EL (cell line): ENCODE data around the gene HMGXB3.

Experiments used
- DNase-seq: peaks from one replicate; pipeline ENCODE4 v3.0.0-alpha.2; 2016

The HMGXB3 gene, protein sequence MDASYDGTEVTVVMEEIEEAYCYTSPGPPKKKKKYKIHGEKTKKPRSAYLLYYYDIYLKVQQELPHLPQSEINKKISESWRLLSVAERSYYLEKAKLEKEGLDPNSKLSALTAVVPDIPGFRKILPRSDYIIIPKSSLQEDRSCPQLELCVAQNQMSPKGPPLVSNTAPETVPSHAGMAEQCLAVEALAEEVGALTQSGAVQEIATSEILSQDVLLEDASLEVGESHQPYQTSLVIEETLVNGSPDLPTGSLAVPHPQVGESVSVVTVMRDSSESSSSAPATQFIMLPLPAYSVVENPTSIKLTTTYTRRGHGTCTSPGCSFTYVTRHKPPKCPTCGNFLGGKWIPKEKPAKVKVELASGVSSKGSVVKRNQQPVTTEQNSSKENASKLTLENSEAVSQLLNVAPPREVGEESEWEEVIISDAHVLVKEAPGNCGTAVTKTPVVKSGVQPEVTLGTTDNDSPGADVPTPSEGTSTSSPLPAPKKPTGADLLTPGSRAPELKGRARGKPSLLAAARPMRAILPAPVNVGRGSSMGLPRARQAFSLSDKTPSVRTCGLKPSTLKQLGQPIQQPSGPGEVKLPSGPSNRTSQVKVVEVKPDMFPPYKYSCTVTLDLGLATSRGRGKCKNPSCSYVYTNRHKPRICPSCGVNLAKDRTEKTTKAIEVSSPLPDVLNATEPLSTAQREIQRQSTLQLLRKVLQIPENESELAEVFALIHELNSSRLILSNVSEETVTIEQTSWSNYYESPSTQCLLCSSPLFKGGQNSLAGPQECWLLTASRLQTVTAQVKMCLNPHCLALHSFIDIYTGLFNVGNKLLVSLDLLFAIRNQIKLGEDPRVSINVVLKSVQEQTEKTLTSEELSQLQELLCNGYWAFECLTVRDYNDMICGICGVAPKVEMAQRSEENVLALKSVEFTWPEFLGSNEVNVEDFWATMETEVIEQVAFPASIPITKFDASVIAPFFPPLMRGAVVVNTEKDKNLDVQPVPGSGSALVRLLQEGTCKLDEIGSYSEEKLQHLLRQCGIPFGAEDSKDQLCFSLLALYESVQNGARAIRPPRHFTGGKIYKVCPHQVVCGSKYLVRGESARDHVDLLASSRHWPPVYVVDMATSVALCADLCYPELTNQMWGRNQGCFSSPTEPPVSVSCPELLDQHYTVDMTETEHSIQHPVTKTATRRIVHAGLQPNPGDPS (N-terminal part only)

DNA sequence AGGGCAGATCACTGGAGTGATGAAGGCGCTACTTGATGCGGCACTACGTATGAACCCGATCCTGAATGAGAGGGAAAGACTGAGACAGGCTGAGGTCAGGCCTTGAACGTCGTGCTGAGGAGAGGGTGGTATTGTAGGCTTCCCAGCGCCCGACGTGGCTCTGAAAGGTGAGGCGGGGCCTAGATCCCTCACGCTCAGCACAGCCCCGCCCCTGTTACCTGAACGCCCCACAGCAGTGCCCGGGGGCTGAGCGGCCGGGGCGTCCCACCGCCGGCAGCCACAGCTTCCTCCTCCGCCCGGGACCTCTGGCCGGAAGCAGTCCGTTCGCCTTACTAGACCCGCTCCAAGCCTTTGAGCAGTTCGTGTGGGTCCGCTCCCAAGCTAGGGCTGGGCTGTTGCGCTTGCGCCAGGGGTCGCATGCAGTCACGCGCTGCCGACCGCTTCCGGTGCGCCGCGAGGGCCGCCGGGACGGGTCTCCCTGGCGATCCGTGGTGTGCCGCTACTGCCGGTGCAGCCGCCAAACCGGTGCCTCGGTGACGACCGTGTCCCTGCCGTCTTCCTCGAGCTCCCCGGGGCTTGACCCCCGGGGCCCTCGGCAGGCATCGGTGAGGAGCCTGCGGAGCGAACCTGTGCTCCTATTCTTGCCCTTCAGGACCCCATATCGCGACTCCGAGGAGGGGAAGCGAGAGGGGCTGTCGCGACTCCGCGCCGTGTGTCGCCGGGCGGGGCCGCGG, at the start of gene HMGXB3, which contains the start of gene TIGD6:
Gene HMGXB3 (plus strand): TSS at position 484 of the 734 bp plus-strand sequence. CDS start 4,114 bp downstream, outside the sequence.
Gene TIGD6 (minus strand): TSS at position 399 of the 734 bp plus-strand sequence. CDS start 4,306 bp downstream, outside the sequence.
- DNase-seq, result peak; percentile 96

DNA sequence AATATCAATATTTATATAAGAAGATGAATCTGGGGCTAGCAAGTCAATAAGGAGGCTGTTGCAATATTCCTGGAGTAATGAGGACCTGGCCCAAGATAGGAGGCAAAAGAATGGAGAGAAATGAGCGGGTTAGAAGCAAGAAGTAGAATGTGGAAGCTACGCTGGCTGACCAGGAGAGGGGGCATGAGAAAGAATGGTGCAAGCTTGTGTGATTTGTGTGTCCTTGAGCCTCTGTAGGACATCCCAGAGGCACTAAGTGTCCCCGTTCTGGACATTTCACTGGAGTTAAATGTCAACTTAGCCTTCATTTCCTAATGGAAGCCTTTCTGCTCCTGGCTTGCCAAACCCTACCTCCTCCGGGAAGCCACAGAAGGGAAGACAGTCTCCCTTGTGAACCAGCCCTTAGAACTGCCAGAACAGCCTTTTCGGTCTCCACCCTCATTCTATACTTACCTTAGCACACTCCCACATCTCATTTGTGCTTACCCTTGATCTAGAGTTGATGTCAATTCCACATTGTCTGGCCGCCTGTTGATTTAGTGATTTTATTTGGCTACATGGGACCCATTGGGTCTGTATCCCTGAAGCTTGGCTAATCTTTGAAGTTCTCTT, 49.3 kb upstream of the HMGXB3 start:
- DNase-seq, result no peak

DNA sequence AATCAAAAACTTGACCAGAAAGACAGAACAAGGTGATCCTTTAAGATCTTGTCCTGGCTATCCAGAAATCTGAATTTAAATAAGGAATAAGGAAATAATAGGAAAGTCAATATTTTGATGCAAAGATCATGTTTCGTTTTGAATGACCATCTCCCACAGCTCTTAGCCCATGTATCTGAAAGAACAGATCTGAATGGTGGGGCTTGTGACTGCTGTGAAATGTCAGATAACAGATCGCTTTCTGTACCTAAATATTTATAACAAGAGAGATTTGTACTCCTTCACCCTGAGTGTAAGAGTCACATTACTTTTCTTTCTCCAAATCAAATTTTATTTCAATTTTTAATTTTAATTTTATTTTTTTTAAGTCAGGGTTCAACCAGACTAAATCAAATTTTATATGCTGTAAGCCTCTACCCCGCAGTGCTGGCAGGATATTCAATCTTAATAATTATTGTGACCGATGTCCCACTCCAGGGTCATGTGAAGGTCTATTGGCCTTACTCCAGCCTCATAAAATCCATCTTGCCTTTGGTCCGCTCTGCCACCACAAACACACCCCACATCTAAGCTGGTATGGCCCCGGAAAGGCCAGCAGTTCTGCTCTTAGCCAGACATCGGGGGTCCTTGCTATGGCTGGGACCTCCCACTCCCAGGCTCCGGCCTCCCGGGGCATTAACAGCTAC, 47.0 kb upstream of the HMGXB3 start:
- DNase-seq, result no peak

DNA sequence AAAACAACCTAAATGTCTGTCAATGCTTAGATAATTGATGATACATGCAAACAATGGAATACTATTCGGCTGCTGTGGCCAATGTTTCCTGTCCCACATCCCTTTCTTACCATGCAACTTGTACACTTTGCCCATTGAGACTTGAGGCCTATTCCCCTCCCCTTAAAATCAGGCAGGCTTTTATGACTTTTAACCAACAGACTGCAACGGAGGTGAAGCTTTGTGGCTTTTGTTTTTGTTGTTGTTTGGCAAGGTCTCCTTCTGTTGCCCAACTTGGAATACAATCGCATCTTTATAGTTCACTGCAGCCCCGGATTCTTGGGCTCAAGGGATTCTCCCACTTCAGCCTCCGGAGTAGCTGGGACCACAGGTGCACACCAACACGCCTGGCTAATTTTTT, 45.7 kb upstream of the HMGXB3 start:
- DNase-seq, result no peak

DNA sequence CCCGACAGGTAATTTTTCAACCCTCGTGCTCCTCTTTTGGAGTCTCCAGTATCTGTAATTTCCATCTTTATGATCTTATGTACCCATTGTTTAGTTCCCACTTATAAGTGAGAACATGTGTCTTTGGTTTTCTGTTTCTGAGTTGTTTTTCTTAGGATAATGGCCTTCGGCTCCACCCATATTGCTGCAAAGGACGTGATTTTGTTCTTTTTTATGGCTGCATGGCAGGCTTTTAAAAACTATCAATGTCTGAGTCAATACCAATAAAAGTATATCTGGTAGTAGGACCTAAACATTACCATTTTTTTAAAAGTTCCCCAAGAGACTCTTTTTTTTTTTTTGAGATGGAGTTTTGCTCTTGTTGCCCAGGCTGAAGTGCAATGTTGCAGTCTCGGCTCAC, 43.9 kb upstream of the HMGXB3 start:
- DNase-seq, result peak; percentile 31

DNA sequence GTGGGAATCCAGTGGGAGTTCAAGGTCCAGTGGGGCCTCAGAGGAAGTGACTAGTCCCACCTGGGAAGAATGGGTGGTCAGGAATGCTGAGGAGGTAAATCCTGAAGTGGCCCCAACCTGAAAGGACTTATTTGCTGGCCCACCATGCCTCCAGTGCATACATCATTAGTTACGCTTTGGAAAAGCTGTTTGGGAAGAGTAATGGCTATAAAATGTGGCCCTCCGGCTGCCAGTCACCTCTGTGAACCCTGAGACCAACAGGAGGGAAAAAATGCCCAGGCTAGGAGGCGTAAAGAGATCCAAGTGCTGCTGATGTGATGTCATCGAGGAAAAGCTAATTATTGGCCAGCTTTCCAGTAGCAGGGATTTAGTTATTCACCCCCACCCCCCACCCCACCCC, 42.7 kb upstream of the HMGXB3 start:
- DNase-seq, result peak; percentile 90

DNA sequence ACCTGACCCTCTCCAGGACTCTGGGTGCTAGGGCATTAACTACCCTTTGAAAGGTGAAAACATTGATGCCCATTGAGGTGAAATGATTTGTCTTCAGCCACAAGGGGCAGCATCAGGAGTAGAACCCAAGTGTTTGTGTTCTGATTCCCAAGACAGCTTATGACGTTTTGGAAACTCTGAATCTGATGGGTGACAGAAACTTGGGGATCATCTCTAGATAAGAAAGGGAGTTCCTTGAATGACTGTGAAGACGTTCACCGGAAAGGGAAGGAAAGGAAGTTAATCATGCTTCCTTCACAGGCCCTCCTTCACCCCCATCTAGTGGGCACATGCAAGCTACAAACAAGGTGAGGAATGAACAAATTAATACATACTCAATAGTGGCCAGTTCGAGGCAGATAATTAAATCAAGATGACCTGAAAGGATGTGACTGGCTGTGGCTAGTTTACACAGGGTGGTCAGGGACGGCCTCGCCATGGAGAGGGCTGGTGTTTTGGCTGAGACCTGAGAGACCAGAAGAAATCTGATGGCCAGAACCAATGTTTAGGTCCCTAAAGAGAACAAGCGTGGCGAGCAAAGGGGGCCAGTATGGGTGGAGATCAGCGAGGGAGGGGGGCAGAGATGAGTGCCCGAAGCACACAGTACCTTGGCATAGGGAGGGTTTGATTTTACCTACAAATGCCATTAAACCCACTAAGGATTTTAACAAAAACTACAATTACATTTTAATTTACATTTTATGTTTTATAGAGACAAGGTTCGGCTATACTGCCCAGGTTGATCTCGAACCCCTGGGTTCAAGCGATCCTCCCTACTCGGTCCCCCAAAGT, 40.9 kb upstream of the HMGXB3 start:
- DNase-seq, result peak; percentile 60

DNA sequence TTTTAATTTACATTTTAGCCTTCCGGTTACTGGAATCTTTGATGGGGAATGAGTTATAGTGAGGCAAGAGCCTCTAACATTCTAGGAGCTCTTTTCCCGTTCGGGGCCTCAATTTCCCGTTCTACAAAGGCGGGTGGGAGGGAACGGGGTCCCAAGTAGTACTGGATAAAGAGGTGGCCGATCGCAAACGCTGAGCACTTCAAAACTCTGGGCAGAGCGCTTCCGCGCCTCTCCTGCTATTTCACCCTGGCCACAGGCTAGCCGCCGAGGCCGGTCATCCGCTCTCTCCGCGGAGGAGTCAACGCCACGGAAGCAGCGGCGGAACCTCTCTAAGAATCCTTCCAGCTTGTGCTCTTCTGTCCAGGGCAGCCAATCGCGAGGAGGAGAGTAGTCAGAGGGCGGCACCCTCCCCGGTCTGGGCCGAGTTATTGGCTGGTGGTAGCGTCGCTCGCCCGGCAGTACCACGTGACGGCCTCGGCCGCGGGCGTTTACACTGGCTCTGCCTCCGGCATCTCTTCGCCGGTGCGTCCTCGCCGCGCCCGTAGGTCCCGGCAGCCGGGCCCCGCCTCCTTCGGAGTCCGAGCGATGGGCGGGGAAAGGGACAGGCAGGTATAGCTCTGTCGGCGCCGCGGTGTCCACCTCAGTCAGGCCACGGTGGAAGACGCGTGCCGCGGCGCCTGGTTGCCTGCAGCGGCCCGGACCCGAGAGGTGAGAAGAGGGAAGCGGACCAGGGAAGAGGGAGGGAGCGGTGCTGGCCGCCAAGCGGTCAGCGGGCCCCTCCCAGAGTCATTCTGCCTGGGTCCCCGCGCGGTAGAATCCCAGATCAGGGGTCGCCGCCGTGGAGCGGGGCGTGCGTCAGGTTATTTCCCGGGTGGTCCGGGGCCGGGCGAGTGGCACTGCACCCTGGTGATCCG, 40.0 kb upstream of the HMGXB3 start, which contains the start of gene SLC26A2:
Gene SLC26A2 (plus strand): TSS at position 487 of the 914 bp plus-strand sequence. CDS start 16,895 bp downstream, outside the sequence.
- DNase-seq, result peak; percentile 98

DNA sequence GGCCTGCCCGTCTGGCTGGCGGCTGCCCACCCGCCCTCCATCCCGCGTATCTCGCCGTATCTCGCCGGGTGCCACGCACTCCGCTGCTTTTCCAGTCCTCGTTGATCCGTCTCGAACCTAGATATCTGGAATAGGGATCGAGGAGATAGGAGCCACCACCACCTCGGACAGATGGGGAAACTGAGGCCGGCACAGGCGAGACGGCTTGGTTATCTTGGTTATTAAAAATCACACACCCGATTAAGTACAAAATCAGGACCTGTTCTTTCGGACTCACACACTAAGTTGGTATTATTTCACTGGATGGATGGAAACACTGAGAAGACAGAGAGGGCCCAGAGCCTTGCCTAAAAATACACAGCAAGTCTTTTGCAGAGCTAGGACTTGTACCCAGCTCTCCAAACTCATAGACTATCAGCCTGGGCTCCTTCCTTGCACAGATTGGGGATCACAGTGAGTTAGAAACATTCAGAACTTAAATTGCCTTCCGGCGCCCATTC, 39.3 kb upstream of the HMGXB3 start:
- no peak for DNase-seq

DNA sequence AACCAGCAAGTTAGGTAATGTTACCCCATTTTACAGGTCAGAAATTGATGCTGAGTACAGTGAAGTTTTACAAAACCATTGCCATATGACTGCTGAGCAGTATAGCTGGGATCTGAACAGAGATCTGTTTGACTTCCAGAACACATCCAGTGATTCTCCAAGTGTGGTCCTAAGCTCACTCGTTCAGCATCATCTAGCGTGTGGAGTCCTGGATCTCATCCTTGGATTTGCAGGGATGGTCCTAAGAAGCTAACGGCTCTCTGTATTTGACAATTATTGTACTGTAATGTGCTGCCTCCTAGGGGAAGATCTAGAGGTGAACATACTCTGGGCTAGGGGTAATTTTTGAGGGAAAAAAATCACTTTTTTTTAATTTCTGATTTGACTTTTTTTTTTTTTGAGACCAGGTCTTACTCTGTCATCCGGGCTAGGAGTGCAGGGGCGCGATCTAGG, 38.6 kb upstream of the HMGXB3 start:
- peak; percentile 51 for DNase-seq

DNA sequence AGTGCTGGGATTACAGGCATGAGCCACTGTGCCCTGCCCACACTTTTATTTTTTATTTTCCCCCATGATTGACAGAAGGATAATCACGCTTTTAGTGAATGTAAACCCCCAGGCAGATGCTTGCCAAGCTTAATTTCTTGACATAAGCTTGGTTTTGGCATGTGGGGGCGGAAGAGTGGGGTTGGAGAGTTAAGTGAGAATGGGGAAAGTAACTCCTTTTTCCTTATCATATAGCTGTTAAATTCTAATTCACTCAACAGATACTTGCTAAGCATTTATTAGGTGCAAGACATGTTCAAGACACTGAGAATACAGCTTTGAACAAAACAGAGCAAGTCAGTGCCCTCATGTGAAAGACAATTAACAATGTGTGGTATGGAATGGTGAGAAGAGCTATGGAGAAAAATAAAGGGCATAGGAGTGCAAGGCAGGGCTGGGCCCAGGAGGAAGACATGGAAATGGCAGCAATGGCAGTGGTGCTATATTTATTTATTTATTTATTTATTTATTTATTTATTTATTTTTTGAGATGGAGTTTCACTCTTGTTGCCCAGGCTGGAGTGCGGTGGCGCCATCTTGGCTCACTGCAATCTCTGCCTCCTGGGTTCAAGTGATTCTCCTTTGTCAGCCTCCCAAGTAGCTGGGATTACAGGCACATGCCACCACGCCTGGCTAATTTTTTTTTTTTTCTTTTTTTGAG, 37.8 kb upstream of the HMGXB3 start:
- no peak for DNase-seq

DNA sequence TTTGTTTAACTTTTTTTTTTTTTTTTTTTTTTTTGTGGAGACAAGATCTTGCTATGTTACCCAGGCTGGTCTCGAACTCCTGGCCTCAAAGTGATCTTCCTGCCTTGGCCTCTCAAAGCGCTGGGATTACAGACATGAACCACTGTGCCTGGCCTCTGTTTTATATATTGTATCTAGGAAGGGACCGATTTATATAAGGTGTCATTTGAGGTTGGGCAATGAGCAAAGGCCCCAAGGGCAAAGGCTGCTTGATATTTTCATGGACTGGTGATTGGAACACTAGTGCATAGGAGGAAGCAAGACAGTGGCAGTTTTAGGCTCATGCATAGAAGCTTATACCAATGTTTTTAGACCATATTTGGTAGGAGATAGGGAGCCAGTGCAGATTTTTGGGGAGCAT, 36.8 kb upstream of the HMGXB3 start:
- no peak for DNase-seq

DNA sequence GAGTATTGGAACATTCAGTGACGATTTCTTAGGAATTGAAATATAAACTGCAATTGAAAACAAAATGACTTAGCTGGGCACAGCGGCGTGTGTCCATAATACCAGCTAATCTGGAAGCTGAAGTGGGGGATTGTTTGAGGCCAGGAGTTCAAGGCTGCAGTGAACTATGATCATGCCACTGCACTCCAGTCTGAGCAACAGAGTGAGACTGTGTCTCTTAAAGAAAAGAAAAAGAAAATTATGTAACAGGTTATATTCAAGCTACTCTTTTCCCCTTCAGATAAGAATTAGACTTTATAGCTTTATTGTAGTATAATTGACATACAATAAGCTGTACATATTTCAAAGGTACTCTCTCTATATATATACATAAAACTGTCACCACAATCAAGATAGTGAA, 33.6 kb upstream of the HMGXB3 start:
- no peak for DNase-seq

DNA sequence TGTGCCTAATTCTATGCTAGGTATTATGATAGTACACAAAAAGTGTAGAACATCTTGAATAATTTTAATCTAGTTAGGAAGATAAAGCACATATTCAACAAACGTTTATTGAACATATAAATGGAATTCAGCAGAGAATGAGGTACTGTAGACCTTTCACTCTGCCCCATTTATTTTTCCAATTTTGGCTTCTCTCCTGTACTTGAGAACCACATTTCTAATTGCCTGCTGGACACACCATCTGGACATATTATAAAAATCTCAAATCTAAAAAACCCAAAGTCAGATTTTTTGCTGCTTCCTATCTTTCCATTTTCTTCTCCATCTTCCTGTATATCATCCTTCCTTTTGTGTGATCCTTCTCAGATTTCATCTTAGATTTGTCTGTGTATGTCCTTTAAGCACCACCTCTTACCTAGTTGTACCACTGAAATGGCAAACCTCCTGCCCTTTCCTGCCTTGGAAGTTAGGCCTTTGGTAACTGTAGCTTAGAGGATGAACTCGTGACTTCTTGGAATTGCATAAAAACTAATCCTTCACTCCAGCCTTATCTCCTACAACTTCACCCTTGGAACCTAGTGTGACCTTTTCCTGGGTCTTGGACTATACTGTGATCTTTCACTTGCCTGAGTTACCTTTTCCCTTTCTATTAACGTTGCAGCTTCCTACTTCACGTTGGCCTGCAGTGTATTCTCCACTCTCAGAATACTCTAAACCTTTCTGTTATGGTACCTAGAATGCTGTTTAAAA, 31.2 kb upstream of the HMGXB3 start:
- no peak for DNase-seq

DNA sequence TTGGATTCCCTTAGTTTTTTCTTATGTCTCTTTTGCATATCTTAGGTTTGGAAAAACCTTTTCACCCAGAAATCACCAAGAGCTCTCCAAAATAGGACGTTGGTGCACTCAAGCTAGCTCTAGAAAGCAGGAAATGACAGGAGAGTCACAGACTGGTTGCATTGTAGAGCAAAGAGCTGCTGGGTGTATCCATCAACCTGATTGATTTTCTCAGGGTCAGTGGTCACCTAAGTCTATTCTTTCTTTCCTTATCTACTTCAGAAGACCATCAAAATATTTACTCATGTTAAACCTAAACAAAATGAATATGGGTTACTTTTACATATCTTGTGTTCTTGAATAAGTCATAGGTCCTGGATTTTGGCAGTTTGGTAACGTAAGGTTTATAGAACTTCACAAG, 25.1 kb upstream of the HMGXB3 start:
- no peak for DNase-seq

DNA sequence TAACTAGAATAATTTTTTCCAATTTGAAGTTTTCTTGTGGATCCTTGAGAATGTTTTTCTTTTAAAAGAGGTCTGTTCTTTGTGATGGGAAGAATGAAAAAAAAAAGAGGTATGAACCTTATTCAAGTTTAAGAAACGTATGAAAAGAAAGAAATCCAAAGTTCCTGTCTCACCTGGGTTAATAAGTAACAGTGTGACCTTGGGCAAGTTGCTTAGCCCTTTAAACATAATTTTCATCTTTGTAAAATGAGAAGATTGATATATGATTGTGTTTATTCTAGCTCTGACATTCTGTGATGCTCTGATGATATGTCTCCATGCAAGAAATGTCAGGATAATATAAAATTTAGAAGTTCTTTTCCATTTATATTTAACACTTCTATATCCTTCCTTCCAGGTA, 20.6 kb upstream of the HMGXB3 start:
- DNase-seq, result no peak

DNA sequence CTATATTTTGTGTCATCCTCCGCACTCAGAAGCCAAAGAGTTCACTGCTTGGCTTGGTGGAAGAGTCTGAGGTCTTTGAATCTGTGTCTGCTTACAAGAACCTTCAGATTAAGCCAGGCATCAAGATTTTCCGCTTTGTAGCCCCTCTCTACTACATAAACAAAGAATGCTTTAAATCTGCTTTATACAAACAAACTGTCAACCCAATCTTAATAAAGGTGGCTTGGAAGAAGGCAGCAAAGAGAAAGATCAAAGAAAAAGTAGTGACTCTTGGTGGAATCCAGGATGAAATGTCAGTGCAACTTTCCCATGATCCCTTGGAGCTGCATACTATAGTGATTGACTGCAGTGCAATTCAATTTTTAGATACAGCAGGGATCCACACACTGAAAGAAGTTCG, 19.3 kb upstream of the HMGXB3 start:
- no peak for DNase-seq
